OCI-LY3 (cell line): ENCODE results near the gene HPCAL1.

Experiments
- H2AFZ ChIP-seq: fragments of 200-600, 300-600 bp; shearing (Covaris generic); 2 replicates; pipeline ENCODE4 v1.6.0; 2014; ENCODE audit warnings: antibody characterized with exemption, low read depth, low read length
- H3K27ac ChIP-seq: fragments of 200-600, 300-600 bp; sonication (generic); 2 replicates; pipeline ENCODE4 v1.5.1; 2014; ENCODE audit warnings: mild to moderate bottlenecking, low read length, moderate library complexity, mixed read lengths
- H3K27me3 ChIP-seq: fragments of 200-600, 300-600 bp; sonication (generic); 2 replicates; pipeline ENCODE4 v1.6.1; 2014; ENCODE audit warnings: low read depth, low read length, mixed read lengths
- H3K36me3 ChIP-seq: fragments of 200-600, 300-600 bp; sonication (generic); replicated peaks from 2 replicates; pipeline ENCODE3; 2014; ENCODE audit warnings: low read depth, low read length, mixed read lengths
- H3K4me1 ChIP-seq: fragments of 300-600, 200-600 bp; sonication (generic); 2 replicates; pipeline ENCODE4 v1.6.1; 2014; ENCODE audit warnings: low read length, mixed read lengths
- H3K4me2 ChIP-seq: fragments of 200-600, 300-600 bp; sonication (generic); 2 replicates; pipeline ENCODE4 v1.6.1; 2014; ENCODE audit warnings: low read length, mixed read lengths
- H3K4me3 ChIP-seq: fragments of 300-600, 200-600 bp; sonication (generic); 2 replicates; pipeline ENCODE4 v1.5.1; 2014; ENCODE audit warnings: antibody characterized with exemption, mild to moderate bottlenecking, low read length, moderate library complexity
- H3K79me2 ChIP-seq: fragments of 300-600, 200-600 bp; shearing (Covaris generic); 2 replicates; pipeline ENCODE4 v1.6.1; 2014; ENCODE audit warnings: mild to moderate bottlenecking, low read length, mixed read lengths
- H3K9ac ChIP-seq: fragments of 300-600, 200-600 bp; shearing (Covaris generic); 2 replicates; pipeline ENCODE4 v1.6.0; 2014; ENCODE audit warnings: mild to moderate bottlenecking, low read length, moderate library complexity
- H3K9me3 ChIP-seq: fragments of 200-600, 300-600 bp; shearing (Covaris generic); 2 replicates; pipeline ENCODE4 v1.6.1; 2014; ENCODE audit warnings: low read length, mixed read lengths; ENCODE audit not compliant: insufficient read depth
- H4K20me1 ChIP-seq: fragments of 200-600, 300-600 bp; sonication (generic); 2 replicates; pipeline ENCODE4 v1.6.1; 2016; ENCODE audit warnings: low read length, mixed read lengths; ENCODE audit not compliant: insufficient read depth
- CTCF ChIP-seq: fragments of 200-600, 300-600 bp; sonication (generic); IDR thresholded peaks from 2 replicates; pipeline ENCODE4 v1.5.1; 2014; ENCODE audit warnings: antibody characterized with exemption, low read length, low read depth
- EZH2phosphoT487 ChIP-seq: fragments of 200-600 bp; shearing (Covaris generic); IDR thresholded peaks from 2 replicates; pipeline ENCODE4 v1.6.1; 2018; ENCODE audit warnings: antibody characterized with exemption, mixed run types, low read depth

Gene HPCAL1

DNA sequence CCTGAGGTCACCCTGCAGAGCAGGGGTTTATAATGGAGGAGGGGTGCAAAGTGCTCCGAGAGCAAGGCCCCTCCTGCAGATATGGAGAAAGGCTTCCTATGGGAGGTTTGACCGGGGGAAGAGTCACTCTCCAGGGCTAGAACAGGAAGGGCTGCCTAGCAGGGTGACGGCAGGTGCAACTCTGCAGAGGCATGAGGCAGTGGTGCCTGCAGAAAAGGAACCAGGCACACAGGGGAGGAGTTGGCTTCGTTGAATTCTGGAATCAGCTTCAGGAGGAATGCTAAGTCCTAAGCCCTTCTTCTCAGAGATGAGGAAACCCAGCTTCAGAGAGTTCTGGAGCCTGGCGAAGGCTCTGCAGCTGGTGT is 17.5 kb upstream of the HPCAL1 start:
- no peaks in the 10 kb centered on the region; the same call in 1 of the 2 replicates for H3K27me3 ChIP-seq
- H3K9ac ChIP-seq, result no peak overlapping the region
- no peaks in the 10 kb centered on the region for H3K9me3 ChIP-seq
- no peaks in the 10 kb centered on the region for H4K20me1 ChIP-seq
- no peaks in the 10 kb centered on the region for H3K36me3 ChIP-seq
- no peak for TF ChIP-seq CTCF
- no peak for TF ChIP-seq EZH2phosphoT487
- no peaks in the 10 kb centered on the region for H3K79me2 ChIP-seq
- no peak overlapping the region for H3K27ac ChIP-seq
- H3K4me1 ChIP-seq, result no peaks in the 10 kb centered on the region
- no peak overlapping the region for H3K4me2 ChIP-seq
- H2AFZ ChIP-seq, result no peak overlapping the region
- H3K4me3 ChIP-seq, result no peak overlapping the region

DNA sequence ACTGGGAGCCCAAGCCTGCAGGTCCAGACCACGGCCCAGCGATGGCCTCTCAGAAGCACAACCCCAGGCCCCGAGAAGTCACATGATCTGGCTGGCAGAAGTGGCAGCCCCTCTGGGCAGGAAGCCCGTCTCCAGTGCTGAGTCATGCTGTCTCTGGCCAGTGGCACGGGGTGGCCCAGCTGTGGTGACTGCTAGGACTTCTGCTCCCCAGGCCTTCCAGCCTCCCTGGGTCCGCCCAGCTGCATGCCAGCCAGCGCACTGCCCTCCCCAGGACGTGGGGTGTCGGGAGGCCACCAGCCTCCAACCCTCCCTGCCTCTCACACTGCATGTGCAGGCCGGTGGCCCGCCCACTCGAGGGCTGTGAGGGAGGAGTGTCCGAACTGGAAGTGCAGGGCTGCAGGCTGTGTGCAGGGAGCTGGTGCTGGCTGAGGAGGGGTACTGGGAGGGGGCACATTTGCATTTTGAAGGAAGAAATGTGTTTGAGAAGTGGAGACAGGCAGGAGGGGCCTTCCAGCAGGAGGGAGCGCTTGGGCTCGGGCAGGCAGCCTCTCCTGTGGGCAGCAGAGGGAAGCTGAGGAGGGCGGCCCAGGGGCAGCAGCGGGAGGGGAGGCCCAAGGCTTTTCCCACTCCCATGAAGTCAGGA is 17.0 kb upstream of the HPCAL1 start:
- H3K9me3 ChIP-seq, result no peaks in the 10 kb centered on the region
- H3K4me2 ChIP-seq, result no peak overlapping the region
- H3K4me3 ChIP-seq, result no peak overlapping the region
- H3K36me3 ChIP-seq, result no peaks in the 10 kb centered on the region
- H3K4me1 ChIP-seq, result no peaks in the 10 kb centered on the region
- H3K9ac ChIP-seq, result no peak overlapping the region
- H3K27me3 ChIP-seq, result no peaks in the 10 kb centered on the region; the same call in 1 of the 2 replicates
- no peaks in the 10 kb centered on the region for H4K20me1 ChIP-seq
- H3K27ac ChIP-seq, result no peak overlapping the region
- no peaks in the 10 kb centered on the region for H3K79me2 ChIP-seq
- H2AFZ ChIP-seq, result no peak overlapping the region
- TF ChIP-seq CTCF (no peak), EZH2phosphoT487 (no peak)

DNA sequence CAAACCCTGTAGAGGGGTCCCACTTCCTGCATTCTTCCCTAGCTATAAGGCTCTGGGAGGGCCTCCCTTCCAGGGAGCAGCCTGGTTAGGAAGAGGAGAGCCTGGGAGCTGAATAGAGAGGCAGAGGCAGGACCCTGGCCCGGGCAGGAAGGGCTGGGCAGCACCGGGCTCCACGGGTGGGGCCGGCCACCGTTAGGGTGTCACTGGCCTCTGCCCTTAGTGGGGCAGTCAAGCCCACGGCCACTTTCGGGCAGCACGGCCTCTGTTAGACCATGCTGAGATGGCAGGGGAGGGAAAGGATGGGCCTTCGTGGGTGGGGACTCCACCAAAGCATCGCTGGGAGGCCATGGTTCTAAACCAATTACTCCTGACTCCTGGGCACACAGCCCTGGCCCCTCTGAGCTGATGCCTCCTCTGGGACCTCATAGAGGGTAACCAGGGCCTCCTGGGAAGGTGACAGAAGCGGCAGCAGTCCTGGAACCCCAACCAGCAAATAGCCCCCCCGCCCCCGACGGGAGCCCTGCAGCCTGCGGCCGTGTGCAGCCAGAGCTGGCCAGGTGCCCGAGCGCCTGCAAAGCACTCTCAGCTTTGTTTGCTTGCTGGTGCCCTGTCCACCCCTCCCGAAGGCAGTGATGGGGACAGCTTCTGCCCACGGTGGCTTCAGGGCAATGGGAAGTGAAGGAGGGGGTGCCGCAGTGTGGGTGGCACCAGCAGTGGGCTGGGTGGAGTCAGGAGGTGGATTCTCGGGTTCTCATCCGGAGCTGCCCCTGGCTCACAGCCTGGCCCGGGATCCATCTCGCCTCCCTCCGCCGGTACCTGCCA is 16.3 kb upstream of the HPCAL1 start:
- Histone ChIP-seq H3K27me3 (no peaks in the 10 kb centered on the region; the same call in 1 of the 2 replicates), H3K4me2 (no peak overlapping the region), H3K4me1 (no peaks in the 10 kb centered on the region), H2AFZ (no peak overlapping the region), H3K4me3 (no peak overlapping the region), H4K20me1 (no peaks in the 10 kb centered on the region), H3K79me2 (no peaks in the 10 kb centered on the region), H3K9me3 (no peaks in the 10 kb centered on the region), H3K36me3 (no peaks in the 10 kb centered on the region), H3K27ac (no peak overlapping the region), H3K9ac (no peak overlapping the region)
- TF ChIP-seq EZH2phosphoT487 (no peak), CTCF (no peak)

DNA sequence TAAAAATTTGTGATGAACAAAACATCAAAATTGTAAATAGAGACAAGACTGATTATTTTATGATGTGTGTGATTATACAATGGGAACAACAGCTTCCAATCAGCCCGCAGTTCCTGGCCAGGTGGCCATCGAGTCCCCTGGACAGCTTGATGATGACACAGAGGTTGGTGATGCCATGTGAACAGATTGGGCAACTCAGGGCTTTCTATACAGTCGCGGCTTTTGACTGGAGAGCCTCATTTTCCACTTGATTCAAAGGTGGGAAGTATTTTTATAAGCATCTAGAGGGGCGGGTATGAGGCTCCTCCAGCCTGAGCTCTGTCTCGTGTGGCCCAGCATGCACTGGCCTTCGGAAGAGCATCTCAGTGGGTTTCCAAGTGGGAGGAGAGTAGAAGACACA is 14.9 kb upstream of the HPCAL1 start:
- Histone ChIP-seq H3K9me3 (no peaks in the 10 kb centered on the region), H3K9ac (no peak overlapping the region), H3K27ac (no peak overlapping the region), H2AFZ (no peak overlapping the region), H3K4me1 (no peaks in the 10 kb centered on the region), H3K27me3 (peaks cover 1% of the 10 kb centered on the region), H3K36me3 (no peaks in the 10 kb centered on the region), H3K4me2 (no peak overlapping the region), H4K20me1 (no peaks in the 10 kb centered on the region), H3K4me3 (no peak overlapping the region), H3K79me2 (no peaks in the 10 kb centered on the region)
- no peak for TF ChIP-seq EZH2phosphoT487
